ENCODE measurements around the gene UBE2D2.

Gene UBE2D2

GRCh38 chr5:139665626-139666025 is 104.5 kb downstream of the UBE2D2 start:
- H3K27me3 ChIP-seq (replicated peaks): no peaks in the 10 kb centered on the region
- H3K27ac ChIP-seq: no peak overlapping the region
- no peaks in the 10 kb centered on the region for H3K36me3 ChIP-seq (replicated peaks)
- no peak overlapping the region for H3K4me3 ChIP-seq (ENCODE audit: low read depth, low read length)
- DNase-seq: no peak
- in situ Hi-C loops (cut with HindIII; ENCODE audit: low pct_ligation_motif_present, low sequenced_read_pairs): no loop called here
- TF ChIP-seq CTCF (IDR thresholded peaks at IDR 0.05; ENCODE audit: low read depth, low read length, missing control alignments): no peak

- Histone ChIP-seq H3K4me3 (ENCODE audit: low read depth, low read length) (no peak overlapping the region), H3K36me3 (replicated peaks) (no peaks in the 10 kb centered on the region), H3K27ac (no peak overlapping the region), H3K27me3 (replicated peaks) (no peaks in the 10 kb centered on the region)
- in situ Hi-C loops (cut with HindIII; ENCODE audit: low pct_ligation_motif_present, low sequenced_read_pairs): no loop called here
- TF ChIP-seq CTCF (IDR thresholded peaks at IDR 0.05; ENCODE audit: low read depth, low read length, missing control alignments): no peak
- no peak for DNase-seq
Measured at GRCh38 chr5:139666551-139666950, 105.4 kb downstream of the UBE2D2 start.

GRCh38 chr5:139667001-139667729 is 106.0 kb downstream of the UBE2D2 start:
- no peaks in the 10 kb centered on the region for H3K27me3 ChIP-seq (replicated peaks)
- H3K4me3 ChIP-seq (ENCODE audit: low read depth, low read length): no peak overlapping the region
- H3K27ac ChIP-seq: peak overlapping the region; percentile 75
- H3K36me3 ChIP-seq (replicated peaks): no peaks in the 10 kb centered on the region
- in situ Hi-C loops (cut with HindIII; ENCODE audit: low pct_ligation_motif_present, low sequenced_read_pairs): no loop called here
- DNase-seq: no peak
- no peak for TF ChIP-seq CTCF (IDR thresholded peaks at IDR 0.05; ENCODE audit: low read depth, low read length, missing control alignments)

- in situ Hi-C loops (cut with HindIII; ENCODE audit: low pct_ligation_motif_present, low sequenced_read_pairs): no loop called here
- no peak for TF ChIP-seq CTCF (IDR thresholded peaks at IDR 0.05; ENCODE audit: low read depth, low read length, missing control alignments)
- peak overlapping the region; percentile 75 for H3K27ac ChIP-seq
- no peaks in the 10 kb centered on the region for H3K27me3 ChIP-seq (replicated peaks)
- no peaks in the 10 kb centered on the region for H3K36me3 ChIP-seq (replicated peaks)
- DNase-seq: peak; percentile 43
- H3K4me3 ChIP-seq (ENCODE audit: low read depth, low read length): no peak overlapping the region
Measured at GRCh38 chr5:139667730-139668063, 106.6 kb downstream of the UBE2D2 start.

GRCh38 chr5:139668064-139668880 is 107.1 kb downstream of the UBE2D2 start:
- in situ Hi-C loops (cut with HindIII; ENCODE audit: low pct_ligation_motif_present, low sequenced_read_pairs): no loop called here

More at GRCh38 chr5:139668064-139668880, 107.1 kb downstream of the UBE2D2 start:
- H3K4me3 ChIP-seq (ENCODE audit: low read depth, low read length): peak overlapping the region; percentile 22
- no peaks in the 10 kb centered on the region for H3K36me3 ChIP-seq (replicated peaks)
- peak overlapping the region; percentile 75 for H3K27ac ChIP-seq
- no peak for TF ChIP-seq CTCF (IDR thresholded peaks at IDR 0.05; ENCODE audit: low read depth, low read length, missing control alignments)
- DNase-seq: no peak
- H3K27me3 ChIP-seq (replicated peaks): no peaks in the 10 kb centered on the region

Data from brain microvascular endothelial cell (primary cell).